ENCODE measurements around the gene MANF.

MANF gene

DNA sequence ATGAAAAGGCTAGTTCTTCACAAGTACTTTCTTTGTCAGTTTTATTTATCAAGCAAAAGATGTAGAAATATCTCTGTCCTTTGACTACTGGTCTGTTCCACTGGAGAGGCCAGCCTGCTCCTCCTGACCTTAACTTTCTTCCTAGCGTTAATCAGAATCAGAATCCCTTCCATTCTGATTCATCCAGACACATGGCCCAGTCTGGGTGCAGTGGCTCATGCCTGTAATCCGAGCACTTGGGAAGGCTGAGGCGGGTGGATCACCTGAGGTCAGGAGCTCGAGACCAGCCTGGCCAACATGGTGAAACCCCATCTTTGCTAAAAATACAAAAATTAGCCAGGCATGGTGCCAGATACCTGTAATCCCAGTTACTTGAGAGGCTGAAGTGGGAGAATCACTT lies 32.0 kb upstream of the MANF start:
- Histone ChIP-seq H3K79me2 (ENCODE audit: low read length) (no peaks in the 10 kb centered on the region), H3K4me2 (ENCODE audit: low read length) (no peak overlapping the region), H3K27ac (ENCODE audit: low read length) (no peak overlapping the region), H4K20me1 (ENCODE audit: insufficient read depth, low read length) (no peaks in the 10 kb centered on the region), H3K27me3 (ENCODE audit: low read depth, low read length) (no peaks in the 10 kb centered on the region), H3K4me1 (ENCODE audit: low read length) (no peaks in the 10 kb centered on the region), H3K9ac (ENCODE audit: low read length) (no peak overlapping the region), H3K36me3 (replicated peaks; ENCODE audit: low read depth, low read length) (no peaks in the 10 kb centered on the region), H3K4me3 (ENCODE audit: low read length) (no peak overlapping the region), H3K9me3 (ENCODE audit: insufficient read depth, low read length) (no peaks in the 10 kb centered on the region), H2AFZ (ENCODE audit: low read depth, low read length) (no peak overlapping the region)
- TF ChIP-seq, protein P1, sequence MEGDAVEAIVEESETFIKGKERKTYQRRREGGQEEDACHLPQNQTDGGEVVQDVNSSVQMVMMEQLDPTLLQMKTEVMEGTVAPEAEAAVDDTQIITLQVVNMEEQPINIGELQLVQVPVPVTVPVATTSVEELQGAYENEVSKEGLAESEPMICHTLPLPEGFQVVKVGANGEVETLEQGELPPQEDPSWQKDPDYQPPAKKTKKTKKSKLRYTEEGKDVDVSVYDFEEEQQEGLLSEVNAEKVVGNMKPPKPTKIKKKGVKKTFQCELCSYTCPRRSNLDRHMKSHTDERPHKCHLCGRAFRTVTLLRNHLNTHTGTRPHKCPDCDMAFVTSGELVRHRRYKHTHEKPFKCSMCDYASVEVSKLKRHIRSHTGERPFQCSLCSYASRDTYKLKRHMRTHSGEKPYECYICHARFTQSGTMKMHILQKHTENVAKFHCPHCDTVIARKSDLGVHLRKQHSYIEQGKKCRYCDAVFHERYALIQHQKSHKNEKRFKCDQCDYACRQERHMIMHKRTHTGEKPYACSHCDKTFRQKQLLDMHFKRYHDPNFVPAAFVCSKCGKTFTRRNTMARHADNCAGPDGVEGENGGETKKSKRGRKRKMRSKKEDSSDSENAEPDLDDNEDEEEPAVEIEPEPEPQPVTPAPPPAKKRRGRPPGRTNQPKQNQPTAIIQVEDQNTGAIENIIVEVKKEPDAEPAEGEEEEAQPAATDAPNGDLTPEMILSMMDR (IDR thresholded peaks at IDR 0.05; ENCODE audit: low read depth, low read length), result no peak
- TF ChIP-seq EZH2phosphoT487 (IDR thresholded peaks at IDR 0.05; ENCODE audit: low read depth), result no peak

DNA sequence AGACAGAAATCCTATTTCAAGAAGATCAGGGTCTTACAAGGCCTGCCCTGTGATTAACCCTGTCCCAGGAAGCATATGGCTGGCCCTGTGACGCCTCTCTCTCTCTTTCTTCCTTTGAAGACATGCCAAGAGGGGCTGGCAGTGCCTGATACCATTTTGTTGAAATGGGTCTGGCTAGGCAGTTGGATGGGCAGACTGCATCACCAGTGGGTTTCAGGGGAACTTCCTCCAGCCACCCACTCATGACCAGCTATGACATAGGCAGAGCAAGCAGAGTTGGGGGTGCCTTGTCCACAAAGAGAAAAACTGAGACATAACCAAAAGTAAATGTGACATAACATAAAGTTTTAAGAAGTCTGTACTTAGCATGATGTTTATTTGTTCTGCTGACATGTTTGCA lies 31.4 kb upstream of the MANF start:
- Histone ChIP-seq H3K79me2 (ENCODE audit: low read length) (no peaks in the 10 kb centered on the region), H3K27ac (ENCODE audit: low read length) (no peak overlapping the region), H3K27me3 (ENCODE audit: low read depth, low read length) (no peaks in the 10 kb centered on the region), H3K4me3 (ENCODE audit: low read length) (no peak overlapping the region), H3K4me2 (ENCODE audit: low read length) (no peak overlapping the region), H2AFZ (ENCODE audit: low read depth, low read length) (no peak overlapping the region), H3K9me3 (ENCODE audit: insufficient read depth, low read length) (no peaks in the 10 kb centered on the region), H3K36me3 (replicated peaks; ENCODE audit: low read depth, low read length) (no peaks in the 10 kb centered on the region), H4K20me1 (ENCODE audit: insufficient read depth, low read length) (no peaks in the 10 kb centered on the region), H3K4me1 (ENCODE audit: low read length) (no peaks in the 10 kb centered on the region), H3K9ac (ENCODE audit: low read length) (no peak overlapping the region)
- no peak for TF ChIP-seq EZH2phosphoT487 (IDR thresholded peaks at IDR 0.05; ENCODE audit: low read depth)
- TF ChIP-seq, protein P1 (IDR thresholded peaks at IDR 0.05; ENCODE audit: low read depth, low read length), result no peak

DNA sequence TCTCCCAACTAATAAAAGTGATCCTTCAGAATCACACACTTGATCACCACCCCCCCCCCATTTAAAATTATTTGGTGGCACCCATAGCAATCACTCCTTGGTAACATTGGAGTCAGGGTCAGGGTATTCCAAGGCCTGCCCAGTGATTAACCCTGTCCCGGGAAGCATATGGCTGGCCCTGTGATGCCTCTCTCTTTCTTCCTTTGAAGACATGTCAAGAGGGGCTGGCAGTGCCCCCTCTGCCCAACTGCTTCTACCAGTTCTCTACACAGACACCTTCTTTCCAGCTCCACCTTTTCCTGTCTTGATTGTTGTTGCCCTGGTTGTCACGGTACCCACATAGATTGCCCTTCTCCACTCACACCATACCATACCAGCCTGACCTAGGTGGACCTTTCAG lies 30.9 kb upstream of the MANF start:
- H3K4me3 ChIP-seq (ENCODE audit: low read length), result no peak overlapping the region
- H3K4me1 ChIP-seq (ENCODE audit: low read length), result no peaks in the 10 kb centered on the region
- H3K9me3 ChIP-seq (ENCODE audit: insufficient read depth, low read length), result no peaks in the 10 kb centered on the region
- no peaks in the 10 kb centered on the region for H3K79me2 ChIP-seq (ENCODE audit: low read length)
- H3K27ac ChIP-seq (ENCODE audit: low read length), result no peak overlapping the region
- H4K20me1 ChIP-seq (ENCODE audit: insufficient read depth, low read length), result no peaks in the 10 kb centered on the region
- H3K27me3 ChIP-seq (ENCODE audit: low read depth, low read length), result no peaks in the 10 kb centered on the region
- no peak overlapping the region for H3K4me2 ChIP-seq (ENCODE audit: low read length)
- TF ChIP-seq, protein P1 (IDR thresholded peaks at IDR 0.05; ENCODE audit: low read depth, low read length), result no peak
- no peak for TF ChIP-seq EZH2phosphoT487 (IDR thresholded peaks at IDR 0.05; ENCODE audit: low read depth)
- no peak overlapping the region for H2AFZ ChIP-seq (ENCODE audit: low read depth, low read length)
- no peaks in the 10 kb centered on the region for H3K36me3 ChIP-seq (replicated peaks; ENCODE audit: low read depth, low read length)
- no peak overlapping the region for H3K9ac ChIP-seq (ENCODE audit: low read length)

DNA sequence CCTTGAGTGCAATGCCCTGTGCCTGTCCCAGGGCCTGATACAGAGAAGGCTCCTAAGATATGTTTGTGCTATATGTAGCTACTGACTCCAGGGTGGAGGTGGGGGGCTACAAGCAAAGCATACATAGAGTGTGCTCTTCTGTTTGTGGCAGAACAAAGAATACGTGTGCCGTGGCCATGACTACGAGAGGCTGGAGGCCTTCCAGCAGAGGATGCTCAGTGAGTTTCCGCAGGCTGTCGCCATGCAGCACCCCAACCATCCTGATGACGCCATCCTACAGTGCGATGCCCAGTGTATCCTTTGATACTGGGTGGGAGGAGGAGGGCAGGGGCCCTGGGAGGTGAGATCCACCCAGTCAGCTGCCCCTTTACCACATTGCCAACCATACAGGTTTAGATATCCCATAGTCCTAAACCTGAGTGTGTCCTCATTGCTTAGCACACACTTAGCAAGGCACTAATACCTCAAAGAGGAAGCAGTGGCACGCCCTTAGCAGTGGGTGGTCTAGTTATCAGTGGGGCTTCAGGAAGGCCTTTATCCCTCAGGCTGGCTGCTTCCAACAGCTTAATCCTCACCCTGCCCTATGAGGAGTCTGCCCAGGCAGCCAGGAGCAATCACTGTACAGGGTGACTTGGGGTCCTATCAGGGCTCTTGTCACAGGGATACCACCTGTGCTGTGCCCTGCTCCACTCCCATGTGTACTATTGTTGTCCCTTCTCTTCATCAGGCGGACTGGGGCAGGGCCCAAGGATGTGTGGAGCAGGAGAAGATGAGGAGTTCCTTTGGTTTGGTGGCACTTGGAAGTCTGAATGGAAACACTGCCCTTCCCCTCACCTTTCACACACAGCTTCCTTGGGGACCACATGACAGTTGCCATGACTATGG lies 30.1 kb upstream of the MANF start:
- Histone ChIP-seq H3K4me3 (ENCODE audit: low read length) (no peak overlapping the region), H3K79me2 (ENCODE audit: low read length) (no peaks in the 10 kb centered on the region), H3K4me1 (ENCODE audit: low read length) (no peaks in the 10 kb centered on the region), H2AFZ (ENCODE audit: low read depth, low read length) (no peak overlapping the region), H3K36me3 (replicated peaks; ENCODE audit: low read depth, low read length) (no peaks in the 10 kb centered on the region), H4K20me1 (ENCODE audit: insufficient read depth, low read length) (no peaks in the 10 kb centered on the region), H3K9ac (ENCODE audit: low read length) (no peak overlapping the region), H3K27me3 (ENCODE audit: low read depth, low read length) (no peaks in the 10 kb centered on the region), H3K4me2 (ENCODE audit: low read length) (no peak overlapping the region), H3K27ac (ENCODE audit: low read length) (no peak overlapping the region), H3K9me3 (ENCODE audit: insufficient read depth, low read length) (no peaks in the 10 kb centered on the region)
- TF ChIP-seq, protein P1 (IDR thresholded peaks at IDR 0.05; ENCODE audit: low read depth, low read length), result no peak
- no peak for TF ChIP-seq EZH2phosphoT487 (IDR thresholded peaks at IDR 0.05; ENCODE audit: low read depth)

All from OCI-LY3 (cell line).